MM.1S (cell line): ENCODE results near the gene HEPN1.

ENCODE experiments used
- DNase-seq: peaks from one replicate; pipeline ENCODE4 v3.0.0-alpha.2; 2015
- H2AFZ ChIP-seq: fragments of 300-600 bp; sonication (generic); 2 replicates; pipeline ENCODE4 v1.6.0; 2016; ENCODE audit warnings: antibody characterized with exemption, low read length
- H3F3A ChIP-seq: fragments of 300-600 bp; sonication (generic); 2 replicates; pipeline ENCODE4 v1.6.1; 2016; ENCODE audit warnings: mild to moderate bottlenecking, antibody characterized with exemption, low read length, moderate library complexity, mixed read lengths; ENCODE audit not compliant: insufficient read depth
- H3K27ac ChIP-seq: fragments of 300-600 bp; sonication (generic); 2 replicates; pipeline ENCODE4 v1.5.1; 2016; ENCODE audit warnings: mild to moderate bottlenecking, low read length
- H3K27me3 ChIP-seq: fragments of 300-600 bp; sonication (generic); replicated peaks from 2 replicates; pipeline ENCODE4 v1.6.0; 2016; ENCODE audit warnings: low read length; ENCODE audit not compliant: insufficient read depth
- H3K36me3 ChIP-seq: fragments of 300-600 bp; sonication (generic); replicated peaks from 2 replicates; pipeline ENCODE4 v1.6.1; 2016; ENCODE audit warnings: mild to moderate bottlenecking, low read length, mixed read lengths; ENCODE audit not compliant: insufficient read depth
- H3K4me1 ChIP-seq: fragments of 300-600 bp; sonication (generic); 2 replicates; pipeline ENCODE4 v1.6.1; 2016; ENCODE audit warnings: low read length, mixed read lengths
- H3K4me2 ChIP-seq: fragments of 300-600 bp; sonication (generic); 2 replicates; pipeline ENCODE4 v1.6.0; 2016; ENCODE audit warnings: low read depth, low read length
- H3K4me3 ChIP-seq: fragments of 300-600 bp; sonication (generic); 2 replicates; pipeline ENCODE4 v1.5.1; 2016; ENCODE audit warnings: low read length, mixed read lengths
- H3K79me2 ChIP-seq: fragments of 300-600 bp; sonication (generic); 2 replicates; pipeline ENCODE4 v1.6.1; 2016; ENCODE audit warnings: mixed run types, low read length, mixed read lengths
- H3K9ac ChIP-seq: fragments of 300-600 bp; sonication (generic); 2 replicates; pipeline ENCODE4 v1.6.1; 2016; ENCODE audit warnings: low read length, mixed read lengths
- H3K9me2 ChIP-seq: fragments of 300-600 bp; sonication (generic); replicated peaks from 2 replicates; pipeline ENCODE4 v1.6.1; 2016; ENCODE audit warnings: mild to moderate bottlenecking, low read length, mixed read lengths; ENCODE audit not compliant: insufficient read depth
- H3K9me3 ChIP-seq: fragments of 300-600 bp; sonication (generic); replicated peaks from 2 replicates; pipeline ENCODE4 v1.6.1; 2016; ENCODE audit warnings: mild to moderate bottlenecking, low read length, mixed read lengths; ENCODE audit not compliant: insufficient read depth
- H4K20me1 ChIP-seq: fragments of 300-600 bp; sonication (generic); 2 replicates; pipeline ENCODE4 v1.6.1; 2016; ENCODE audit warnings: mild to moderate bottlenecking, low read length, moderate library complexity, mixed read lengths; ENCODE audit not compliant: insufficient read depth
- EZH2 ChIP-seq: fragments of 300-600 bp; sonication (generic); optimal IDR thresholded peaks from 2 replicates; pipeline ENCODE3; 2017; ENCODE audit warnings: low read depth, mild to moderate bottlenecking, antibody characterized with exemption, low read length, mixed read lengths
- EZH2phosphoT487 ChIP-seq: fragments of 300-600 bp; sonication (generic); IDR thresholded peaks from 2 replicates; pipeline ENCODE4 v1.6.1; 2018; ENCODE audit warnings: antibody characterized with exemption, low read length
- TF ChIP-seq, protein P1 (sequence below): fragments of 300-600 bp; sonication (generic); IDR thresholded peaks from 2 replicates; pipeline ENCODE4 v1.5.1; 2016; ENCODE audit warnings: antibody characterized with exemption, low read length, mixed read lengths

Gene HEPN1

DNA sequence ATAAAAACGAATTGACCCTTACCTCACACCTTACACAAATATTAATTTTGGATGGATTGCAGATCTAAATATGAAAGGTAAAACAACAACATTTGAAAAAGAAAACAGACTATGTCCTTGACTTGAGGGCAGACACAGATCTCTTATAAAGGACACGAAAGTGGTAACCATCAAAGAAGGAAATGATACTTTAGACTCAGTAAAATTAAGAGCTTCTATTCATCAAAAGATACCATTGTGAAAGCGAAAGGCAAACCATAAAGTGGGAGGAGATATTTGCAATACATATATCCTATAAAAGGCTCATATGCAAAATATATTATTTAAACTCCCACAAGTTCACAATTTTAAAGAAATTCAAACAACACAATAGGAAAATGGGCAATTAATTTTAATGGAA, 11.7 kb downstream of the HEPN1 start:
- Histone ChIP-seq H3F3A (peaks cover 10% of the 10 kb centered on the region), H3K36me3 (no peaks in the 10 kb centered on the region), H3K4me2 (peak overlapping the region; percentile 55), H2AFZ (peak overlapping the region; percentile 33), H4K20me1 (no peaks in the 10 kb centered on the region), H3K79me2 (no peaks in the 10 kb centered on the region), H3K9ac (no peak overlapping the region), H3K4me3 (no peak overlapping the region), H3K27me3 (no peaks in the 10 kb centered on the region), H3K4me1 (peaks cover 17% of the 10 kb centered on the region), H3K27ac (peak overlapping the region; percentile 48; the same call in 1 of the 2 replicates), H3K9me2 (no peaks in the 10 kb centered on the region), H3K9me3 (no peaks in the 10 kb centered on the region)
- TF ChIP-seq EZH2phosphoT487 (no peak), EZH2 (no peak)
- TF ChIP-seq, protein P1, sequence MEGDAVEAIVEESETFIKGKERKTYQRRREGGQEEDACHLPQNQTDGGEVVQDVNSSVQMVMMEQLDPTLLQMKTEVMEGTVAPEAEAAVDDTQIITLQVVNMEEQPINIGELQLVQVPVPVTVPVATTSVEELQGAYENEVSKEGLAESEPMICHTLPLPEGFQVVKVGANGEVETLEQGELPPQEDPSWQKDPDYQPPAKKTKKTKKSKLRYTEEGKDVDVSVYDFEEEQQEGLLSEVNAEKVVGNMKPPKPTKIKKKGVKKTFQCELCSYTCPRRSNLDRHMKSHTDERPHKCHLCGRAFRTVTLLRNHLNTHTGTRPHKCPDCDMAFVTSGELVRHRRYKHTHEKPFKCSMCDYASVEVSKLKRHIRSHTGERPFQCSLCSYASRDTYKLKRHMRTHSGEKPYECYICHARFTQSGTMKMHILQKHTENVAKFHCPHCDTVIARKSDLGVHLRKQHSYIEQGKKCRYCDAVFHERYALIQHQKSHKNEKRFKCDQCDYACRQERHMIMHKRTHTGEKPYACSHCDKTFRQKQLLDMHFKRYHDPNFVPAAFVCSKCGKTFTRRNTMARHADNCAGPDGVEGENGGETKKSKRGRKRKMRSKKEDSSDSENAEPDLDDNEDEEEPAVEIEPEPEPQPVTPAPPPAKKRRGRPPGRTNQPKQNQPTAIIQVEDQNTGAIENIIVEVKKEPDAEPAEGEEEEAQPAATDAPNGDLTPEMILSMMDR = no peak
- peak; percentile 75 for DNase-seq

DNA sequence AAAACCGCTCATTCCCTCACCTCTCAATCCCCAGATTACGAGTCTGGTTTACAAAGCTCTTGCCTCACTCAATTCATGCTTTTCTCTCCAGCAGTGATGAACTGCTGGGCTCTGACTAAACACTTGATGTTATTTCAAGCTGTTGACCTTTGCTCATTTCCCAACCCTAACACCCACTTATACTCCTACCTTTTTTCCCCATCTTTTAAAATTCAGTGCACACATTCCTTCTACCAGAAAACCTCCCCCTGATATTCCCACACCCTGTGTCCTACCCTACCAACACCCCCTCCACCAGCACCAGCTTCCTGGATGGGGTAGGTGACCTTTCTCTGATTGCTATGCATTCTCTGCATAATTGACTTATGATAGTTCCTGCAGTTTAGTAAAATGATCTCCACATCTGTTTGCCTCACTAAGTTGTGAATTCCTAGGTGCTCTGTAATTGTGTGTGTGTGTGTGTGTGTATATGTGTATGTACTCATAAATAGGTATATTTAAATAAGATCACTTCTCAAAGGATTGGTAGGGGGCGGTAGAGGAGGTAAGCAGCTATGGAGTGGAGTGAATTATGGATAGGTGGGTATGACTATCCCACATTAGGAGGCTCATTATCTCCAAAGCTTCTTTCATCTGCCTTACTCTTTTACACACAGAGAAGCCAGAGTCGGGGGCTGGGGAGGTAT, 16.0 kb downstream of the HEPN1 start:
- no peaks in the 10 kb centered on the region for H3K79me2 ChIP-seq

GRCh38 chr11:124935548-124936514, 16.8 kb downstream of the HEPN1 start, which contains the start of gene HEPACAM:
HEPACAM (minus strand) TSS chr11:124936047; CDS start chr11:124936006, 41 bp downstream.
- TF ChIP-seq EZH2phosphoT487 = no peak
- TF ChIP-seq, protein P1 = no peak
- no peak for TF ChIP-seq EZH2
- DNase-seq = no peak
- Histone ChIP-seq H3K4me3 (no peak within 1 kb of the TSS), H3K4me1 (0 out of 2 replicates have a peak, but pooled peaks cover 7% of the 10 kb centered on the region), H3K9me3 (no peaks in the 10 kb centered on the region), H3K4me2 (no peak within 1 kb of the TSS), H3K9me2 (no peaks in the 10 kb centered on the region), H3K9ac (no peak within 1 kb of the TSS), H3F3A (0 out of 2 replicates have a peak, but pooled peaks cover 4% of the 10 kb centered on the region), H3K27ac (no peak within 1 kb of the TSS), H3K79me2 (no peaks in the 10 kb centered on the region), H3K36me3 (no peaks in the 10 kb centered on the region), H2AFZ (no peak within 1 kb of the TSS), H3K27me3 (0 out of 2 replicates have a peak, but pooled peaks cover 4% of the 10 kb centered on the region), H4K20me1 (no peaks in the 10 kb centered on the region)

More for the DNA sequence above, 16.0 kb downstream of the HEPN1 start:
- DNase-seq = no peak
- no peaks in the 10 kb centered on the region for H3K9me2 ChIP-seq
- H3F3A ChIP-seq = peaks cover 10% of the 10 kb centered on the region
- H3K4me3 ChIP-seq = no peak overlapping the region
- TF ChIP-seq EZH2phosphoT487 (no peak), EZH2 (no peak)
- TF ChIP-seq, protein P1 = no peak
- 0 out of 2 replicates have a peak, but pooled peaks cover 4% of the 10 kb centered on the region for H3K27me3 ChIP-seq
- H3K4me1 ChIP-seq = peaks cover 14% of the 10 kb centered on the region
- H3K4me2 ChIP-seq = no peak overlapping the region
- H3K36me3 ChIP-seq = no peaks in the 10 kb centered on the region
- H3K9me3 ChIP-seq = no peaks in the 10 kb centered on the region
- no peak overlapping the region for H2AFZ ChIP-seq
- H4K20me1 ChIP-seq = no peaks in the 10 kb centered on the region
- no peak overlapping the region for H3K9ac ChIP-seq
- no peak overlapping the region for H3K27ac ChIP-seq
